AG04449 (cell line): ENCODE data around the gene MTM1.
A peak's percentile ranks its signal among the peaks of the same experiment; 100 is the strongest.

ENCODE experiments used
- CTCF ChIA-PET: fragments of 350-600 bp; formaldehyde crosslinking; extraction: SDS; loops from one replicate; lab custom pipeline; 2021; ENCODE audit warnings: antibody characterized with exemption; lab: Yijun Ruan, JAX
- POLR2A ChIA-PET: fragments of 400-600, 350-600 bp; formaldehyde crosslinking; extraction: SDS; loops from one replicate; lab custom pipeline; 2020; ENCODE audit warnings: antibody characterized with exemption, inconsistent platforms; lab: Yijun Ruan, JAX
- DNase-seq: peaks from one replicate; pipeline ENCODE4 v3.0.0-alpha.2; 2010; ENCODE audit warnings: low read depth, low spot score
- H3K4me3 ChIP-seq: 2 replicates; pipeline ENCODE4 v1.5.1; 2011; ENCODE audit warnings: low read depth, mild to moderate bottlenecking, control low read depth, low read length
- TF ChIP-seq, protein P1 (sequence below): IDR thresholded peaks from one replicate; pipeline ENCODE4 v1.5.1; 2011; ENCODE audit warnings: mild to moderate bottlenecking, moderate library complexity, low read length, control low read depth, inconsistent platforms; ENCODE audit not compliant: insufficient read depth; ENCODE audit errors: missing control alignments

MTM1 gene

DNA sequence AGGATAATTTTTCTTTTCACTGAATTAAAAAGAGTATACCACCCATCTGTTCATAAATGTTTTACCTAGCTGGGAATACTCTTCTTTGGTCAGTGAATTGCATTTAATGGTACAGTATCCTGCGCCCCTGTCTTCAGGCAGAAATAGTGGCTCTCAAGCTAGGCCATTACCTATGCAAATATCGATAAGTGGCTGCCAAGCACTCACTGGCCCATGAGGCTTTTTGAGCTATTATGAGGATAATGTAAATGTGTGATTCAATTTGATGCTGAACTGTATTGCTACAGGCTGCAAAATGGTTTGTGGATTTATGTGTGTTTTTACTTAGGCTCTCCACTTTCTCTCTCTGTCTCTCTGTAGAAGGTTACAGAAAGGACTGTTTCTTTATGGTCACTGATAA, 94.7 kb downstream of the MTM1 start:
- ChIA-PET CTCF (no interaction called here), POLR2A (interaction anchor here (0.6 kb wide), 1 partner anchor 36 kb away, joined by 3 read pairs; no protein-coding TSS in a partner anchor)
- no peak for DNase-seq
- H3K4me3 ChIP-seq = no peak overlapping the region
- TF ChIP-seq, protein P1, sequence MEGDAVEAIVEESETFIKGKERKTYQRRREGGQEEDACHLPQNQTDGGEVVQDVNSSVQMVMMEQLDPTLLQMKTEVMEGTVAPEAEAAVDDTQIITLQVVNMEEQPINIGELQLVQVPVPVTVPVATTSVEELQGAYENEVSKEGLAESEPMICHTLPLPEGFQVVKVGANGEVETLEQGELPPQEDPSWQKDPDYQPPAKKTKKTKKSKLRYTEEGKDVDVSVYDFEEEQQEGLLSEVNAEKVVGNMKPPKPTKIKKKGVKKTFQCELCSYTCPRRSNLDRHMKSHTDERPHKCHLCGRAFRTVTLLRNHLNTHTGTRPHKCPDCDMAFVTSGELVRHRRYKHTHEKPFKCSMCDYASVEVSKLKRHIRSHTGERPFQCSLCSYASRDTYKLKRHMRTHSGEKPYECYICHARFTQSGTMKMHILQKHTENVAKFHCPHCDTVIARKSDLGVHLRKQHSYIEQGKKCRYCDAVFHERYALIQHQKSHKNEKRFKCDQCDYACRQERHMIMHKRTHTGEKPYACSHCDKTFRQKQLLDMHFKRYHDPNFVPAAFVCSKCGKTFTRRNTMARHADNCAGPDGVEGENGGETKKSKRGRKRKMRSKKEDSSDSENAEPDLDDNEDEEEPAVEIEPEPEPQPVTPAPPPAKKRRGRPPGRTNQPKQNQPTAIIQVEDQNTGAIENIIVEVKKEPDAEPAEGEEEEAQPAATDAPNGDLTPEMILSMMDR = no peak

DNA sequence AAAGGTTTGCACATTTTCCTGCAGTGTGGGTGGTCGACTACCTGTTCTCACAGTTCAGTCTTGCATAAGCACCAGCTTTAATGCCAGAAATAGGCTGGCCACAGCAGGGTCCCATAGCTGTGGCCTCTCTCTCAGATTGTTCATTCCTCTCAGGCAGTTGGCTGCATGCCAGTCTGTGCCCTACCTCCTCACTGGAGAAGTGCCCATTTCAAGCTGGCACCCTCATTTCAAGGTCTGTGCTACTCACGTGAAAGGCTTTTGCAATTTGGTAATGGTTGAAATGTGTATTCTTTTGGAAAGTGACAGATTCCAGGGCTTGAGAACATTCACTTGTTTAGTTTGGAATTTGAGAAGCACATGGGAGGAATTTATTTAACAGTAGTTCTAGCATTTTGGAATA, 95.9 kb downstream of the MTM1 start:
- ChIA-PET POLR2A (no interaction called here), CTCF (no interaction called here)
- DNase-seq = no peak
- TF ChIP-seq, protein P1 = no peak
- H3K4me3 ChIP-seq = no peak overlapping the region

DNA sequence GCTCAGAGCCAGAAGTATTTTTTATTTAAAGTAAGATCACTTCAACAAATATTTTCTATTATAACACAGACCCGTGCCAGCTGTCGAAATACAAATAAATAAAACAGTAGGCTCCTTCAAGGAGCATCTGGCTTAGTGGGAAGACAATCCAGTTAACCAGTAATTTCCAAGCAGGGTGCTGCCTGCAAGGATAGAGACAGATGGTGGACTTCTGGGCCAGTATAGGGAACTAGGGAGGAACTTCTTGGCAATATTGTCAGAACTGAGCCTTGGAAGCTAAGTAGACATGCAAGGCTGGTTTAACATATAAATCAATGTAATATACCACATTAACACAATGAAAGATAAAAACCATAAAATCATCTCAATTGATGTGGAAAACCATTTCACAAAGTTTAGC, 107.8 kb downstream of the MTM1 start:
- POLR2A ChIA-PET = no interaction called here
- TF ChIP-seq, protein P1 = no peak
- CTCF ChIA-PET = no interaction called here
- no peak overlapping the region for H3K4me3 ChIP-seq
- DNase-seq = no peak

DNA sequence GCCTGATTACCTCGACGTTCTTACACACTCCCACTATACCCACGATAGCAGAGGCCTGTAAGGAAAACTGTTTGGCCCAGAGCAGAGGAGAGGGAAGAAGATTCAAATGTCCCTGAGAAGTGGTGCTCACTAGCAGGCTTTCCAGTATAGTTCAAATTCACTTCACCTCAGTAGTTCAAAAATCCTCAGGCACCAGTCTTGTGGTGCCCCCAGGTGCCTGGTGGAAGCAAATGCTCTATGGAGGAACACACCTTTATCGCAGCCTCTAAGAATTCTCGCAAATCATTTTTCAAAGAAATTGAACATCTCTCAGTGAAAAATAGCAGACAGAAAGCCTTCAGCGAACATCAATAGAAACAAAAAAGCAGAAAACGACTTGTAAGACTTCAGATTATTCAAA, 112.6 kb downstream of the MTM1 start:
- no peak overlapping the region for H3K4me3 ChIP-seq
- TF ChIP-seq, protein P1 = peak; percentile 10
- POLR2A ChIA-PET = no interaction called here
- CTCF ChIA-PET = interaction anchor here (0.7 to 1.6 kb wide), 4 partner anchors 9 to 740 kb away, joined by 3 to 5 read pairs (median 3); no protein-coding TSS in a partner anchor
- no peak for DNase-seq

DNA sequence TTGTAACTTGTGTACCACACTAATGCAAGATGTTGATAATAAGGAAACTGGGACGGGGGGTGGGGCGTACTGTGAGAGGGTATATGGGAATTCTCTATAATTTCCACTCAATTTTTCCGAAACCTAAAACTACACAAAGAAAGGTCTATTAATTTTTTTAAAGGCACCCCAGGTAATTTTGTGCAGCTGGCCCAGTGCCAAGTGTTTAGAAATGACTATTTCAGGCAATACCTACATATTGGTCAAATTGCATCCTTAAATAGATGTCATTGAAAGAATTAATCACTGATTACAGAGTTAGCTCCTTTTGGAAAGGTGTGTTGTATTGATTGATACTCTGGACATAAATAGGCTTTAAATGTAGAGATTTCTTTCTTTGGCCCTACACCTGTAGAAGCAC, 114.7 kb downstream of the MTM1 start:
- CTCF ChIA-PET = interaction anchor here (0.9 to 2.3 kb wide), 4 partner anchors 10 to 198 kb away, joined by 3 to 9 read pairs (median 4); no protein-coding TSS in a partner anchor
- TF ChIP-seq, protein P1 = no peak
- POLR2A ChIA-PET = no interaction called here
- H3K4me3 ChIP-seq = no peak overlapping the region
- no peak for DNase-seq

DNA sequence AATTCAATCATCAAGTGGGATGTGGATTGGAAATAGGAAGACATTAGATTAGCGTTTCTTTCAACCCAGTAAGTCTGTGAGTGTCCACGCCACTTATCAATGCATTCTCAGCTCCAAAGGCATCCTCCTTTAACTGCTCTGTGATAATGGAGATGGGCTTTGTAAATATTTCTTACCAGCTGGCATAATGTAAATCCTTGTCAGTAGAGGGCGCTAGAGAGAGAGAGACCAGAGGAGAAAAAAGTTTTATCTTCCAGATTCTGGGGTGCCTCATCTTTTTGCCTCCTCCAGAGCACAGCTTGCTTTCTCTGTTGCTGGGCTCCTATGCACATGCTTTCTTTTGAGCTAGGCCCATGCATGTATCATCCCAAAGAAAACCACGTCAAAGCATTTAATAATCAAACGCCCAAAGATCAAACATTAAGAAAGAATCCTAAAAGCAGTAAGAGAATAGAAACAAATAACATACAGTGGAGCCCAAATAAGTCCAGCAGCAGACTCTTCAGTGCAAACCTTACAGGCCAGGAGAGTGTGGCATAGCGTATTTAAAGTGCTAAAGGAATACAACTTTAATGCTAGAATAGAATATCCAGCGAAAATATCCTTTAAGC, 115.2 kb downstream of the MTM1 start:
- DNase-seq = no peak
- CTCF ChIA-PET = interaction anchor here (0.7 to 2.3 kb wide), 5 partner anchors 10 to 198 kb away, joined by 3 to 9 read pairs (median 4); no protein-coding TSS in a partner anchor
- POLR2A ChIA-PET = no interaction called here
- TF ChIP-seq, protein P1 = peak; percentile 10
- no peak overlapping the region for H3K4me3 ChIP-seq
